Cerebellar cortex (tissue), 1 donor: ENCODE data around the gene RETREG2.
A peak's percentile ranks its signal among the peaks of the same experiment; 100 is the strongest.

Experiments used
- DNase-seq: peaks from one replicate; pipeline ENCODE4 v3.0.0-alpha.2; 2015; ENCODE audit warnings: low spot score

RETREG2 gene

DNA sequence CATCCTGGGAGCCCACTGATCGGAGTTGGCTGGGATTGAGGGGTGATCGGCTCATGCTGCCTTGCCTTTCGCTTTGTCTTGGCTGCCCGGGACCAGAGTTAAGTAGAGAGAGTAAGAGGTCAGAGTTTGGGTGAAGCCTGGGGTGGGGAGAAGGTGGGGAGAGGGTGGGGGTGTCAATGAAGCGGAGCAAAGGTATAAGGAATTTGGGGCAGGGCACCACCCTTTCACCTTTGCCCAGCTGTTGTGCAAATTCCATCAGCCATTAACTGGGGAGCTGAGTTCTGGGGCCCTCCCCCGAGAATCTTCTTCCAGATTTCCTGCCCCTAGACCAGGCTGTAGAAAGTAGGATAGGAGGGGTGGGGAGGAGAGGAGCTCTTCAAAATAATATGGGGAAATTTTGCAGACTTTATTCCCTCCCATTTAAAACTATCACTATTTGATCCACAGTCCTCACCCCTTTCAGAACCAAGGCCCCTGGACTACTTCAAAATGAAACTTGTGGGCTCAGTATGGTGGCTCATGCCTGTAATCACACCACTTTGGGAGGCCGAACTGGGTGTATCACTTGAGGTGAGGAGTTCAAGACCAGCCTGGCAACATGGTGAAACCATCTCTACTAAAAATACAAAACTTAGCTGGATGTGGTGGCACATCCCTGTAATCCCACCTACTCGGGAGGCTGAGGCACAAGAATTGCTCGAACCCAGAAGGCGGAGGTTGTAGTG lies 8.0 kb upstream of the RETREG2 start, which contains the start of gene SLC23A3:
Gene SLC23A3 (minus strand): TSS at position 100 of the 725 bp plus-strand sequence. CDS start 45 bp downstream, at position 55.
- DNase-seq, result no peak

DNA sequence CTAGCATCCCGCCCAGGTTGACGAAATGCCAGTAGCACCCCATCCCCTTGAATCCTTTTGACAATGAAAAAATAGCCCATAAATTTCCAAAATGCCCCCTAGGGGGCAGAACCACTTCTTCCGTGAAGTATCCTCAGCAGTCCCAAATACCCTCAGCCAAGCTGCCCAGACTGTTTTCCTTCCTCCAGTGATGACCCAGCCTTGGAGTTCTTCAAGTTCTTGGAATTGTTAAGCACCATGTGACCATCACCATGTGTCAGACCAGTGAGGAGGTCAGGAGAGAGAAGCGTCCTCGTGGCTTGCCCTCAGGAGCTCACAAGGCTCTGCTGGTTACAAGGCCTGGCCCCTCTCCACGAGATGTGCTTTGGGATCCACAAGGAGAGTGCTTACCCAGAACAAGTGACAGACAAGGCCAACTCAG lies 6.8 kb upstream of the RETREG2 start:
- peak; percentile 74 for DNase-seq

DNA sequence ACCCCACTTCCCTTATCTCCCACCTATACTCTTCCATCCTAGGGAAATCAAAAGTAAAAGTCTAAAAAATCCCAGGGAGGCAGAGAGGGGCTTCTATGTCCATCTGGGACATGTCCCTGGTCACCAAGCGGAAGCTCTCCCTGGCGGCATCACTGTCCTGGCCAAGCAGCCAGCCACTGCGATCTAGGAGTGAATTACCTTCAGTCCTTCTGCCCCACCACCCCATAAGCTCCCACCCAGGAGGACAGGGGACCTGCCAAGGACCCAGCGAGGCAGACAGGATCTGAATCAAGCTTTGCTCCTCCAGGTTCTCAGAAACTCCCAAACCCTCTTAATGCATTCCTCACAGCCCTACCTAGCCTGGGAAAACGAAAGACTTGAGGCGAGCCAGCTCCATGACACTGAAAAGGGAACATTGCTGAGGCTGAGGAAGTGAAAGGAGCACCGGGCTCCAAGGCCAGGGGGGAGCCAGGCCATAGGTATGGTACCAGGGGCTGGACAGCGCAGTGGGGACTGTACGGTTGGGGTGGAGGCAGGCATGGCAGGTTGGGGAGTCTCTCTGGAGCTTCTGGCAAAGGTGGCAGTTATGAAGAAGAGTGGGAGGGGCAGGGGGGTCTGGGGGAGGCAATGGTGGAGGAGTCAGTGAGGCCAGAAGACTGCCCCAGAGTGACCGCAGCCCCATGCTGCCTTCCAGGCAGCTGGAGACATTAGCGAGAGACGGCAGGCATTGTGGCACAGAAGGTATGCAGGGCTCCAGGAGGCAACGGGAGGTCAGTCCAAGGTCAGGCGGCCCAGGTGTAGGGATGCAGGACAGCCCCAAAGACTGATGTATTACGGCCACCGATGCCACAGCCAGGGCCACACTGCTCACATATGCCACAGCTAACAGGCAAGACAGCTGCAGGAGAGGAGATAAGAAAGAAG lies 5.6 kb upstream of the RETREG2 start:
- DNase-seq, result no peak

DNA sequence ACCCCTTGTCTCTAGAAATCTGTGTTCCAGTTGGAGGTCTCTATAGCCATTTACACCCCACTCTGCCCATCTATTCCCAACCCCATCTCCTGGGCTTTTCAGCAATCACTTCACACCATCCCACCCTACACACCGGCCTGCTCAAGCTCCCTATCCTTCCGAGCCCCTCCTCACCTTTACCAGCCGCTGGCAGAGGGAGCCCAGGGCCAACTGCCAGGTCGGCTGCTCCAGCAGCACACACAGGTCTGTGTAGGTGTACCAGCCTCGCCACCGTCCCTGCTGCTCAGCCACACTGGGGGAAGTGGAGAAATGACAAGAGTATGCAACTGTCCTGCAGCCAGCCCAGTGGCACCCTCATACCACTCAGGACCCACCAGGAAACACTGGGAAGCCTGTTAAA lies 4.9 kb upstream of the RETREG2 start:
- no peak for DNase-seq

GRCh38 chr2:219174146-219174545 lies 3.9 kb upstream of the RETREG2 start:
- no peak for DNase-seq

DNA sequence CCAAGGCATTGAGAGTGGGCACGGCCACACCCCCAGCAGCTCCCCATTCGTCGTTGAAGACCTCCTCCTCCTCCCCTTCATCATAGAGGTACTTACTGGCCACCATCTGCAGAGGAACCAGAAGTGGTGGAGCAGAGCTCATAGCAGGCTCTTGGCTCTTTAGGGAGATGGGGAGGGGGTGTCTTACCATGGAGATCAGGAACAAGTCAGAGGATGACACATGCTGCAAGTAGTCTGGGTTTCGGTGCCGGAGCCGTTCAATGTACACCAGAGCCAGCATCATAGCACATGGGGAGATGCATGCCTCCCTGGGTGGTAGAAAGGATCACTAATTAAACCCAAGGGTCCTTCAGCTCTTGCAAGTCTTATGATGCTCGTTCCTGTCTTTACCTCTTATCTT lies 3.3 kb upstream of the RETREG2 start:
- no peak for DNase-seq

DNA sequence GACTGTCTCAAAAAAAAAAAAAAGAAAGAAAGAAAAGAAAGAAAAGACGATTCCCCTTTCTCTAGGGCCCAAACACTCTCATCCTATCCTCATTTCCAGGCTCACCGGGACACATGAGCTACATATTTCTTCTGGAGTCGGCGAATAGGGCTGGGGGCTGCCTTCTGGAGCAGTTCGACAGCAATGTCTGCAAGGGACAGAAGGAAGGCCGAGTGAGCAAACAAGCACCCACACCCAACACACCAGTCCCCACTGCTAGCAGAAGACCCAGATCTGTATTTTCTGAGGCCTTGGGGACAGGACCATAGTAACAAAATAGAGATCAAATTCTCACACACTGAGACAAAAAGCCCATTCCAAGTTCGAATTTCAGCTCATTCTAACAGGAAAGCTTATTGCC lies 2.6 kb upstream of the RETREG2 start:
- no peak for DNase-seq

DNA sequence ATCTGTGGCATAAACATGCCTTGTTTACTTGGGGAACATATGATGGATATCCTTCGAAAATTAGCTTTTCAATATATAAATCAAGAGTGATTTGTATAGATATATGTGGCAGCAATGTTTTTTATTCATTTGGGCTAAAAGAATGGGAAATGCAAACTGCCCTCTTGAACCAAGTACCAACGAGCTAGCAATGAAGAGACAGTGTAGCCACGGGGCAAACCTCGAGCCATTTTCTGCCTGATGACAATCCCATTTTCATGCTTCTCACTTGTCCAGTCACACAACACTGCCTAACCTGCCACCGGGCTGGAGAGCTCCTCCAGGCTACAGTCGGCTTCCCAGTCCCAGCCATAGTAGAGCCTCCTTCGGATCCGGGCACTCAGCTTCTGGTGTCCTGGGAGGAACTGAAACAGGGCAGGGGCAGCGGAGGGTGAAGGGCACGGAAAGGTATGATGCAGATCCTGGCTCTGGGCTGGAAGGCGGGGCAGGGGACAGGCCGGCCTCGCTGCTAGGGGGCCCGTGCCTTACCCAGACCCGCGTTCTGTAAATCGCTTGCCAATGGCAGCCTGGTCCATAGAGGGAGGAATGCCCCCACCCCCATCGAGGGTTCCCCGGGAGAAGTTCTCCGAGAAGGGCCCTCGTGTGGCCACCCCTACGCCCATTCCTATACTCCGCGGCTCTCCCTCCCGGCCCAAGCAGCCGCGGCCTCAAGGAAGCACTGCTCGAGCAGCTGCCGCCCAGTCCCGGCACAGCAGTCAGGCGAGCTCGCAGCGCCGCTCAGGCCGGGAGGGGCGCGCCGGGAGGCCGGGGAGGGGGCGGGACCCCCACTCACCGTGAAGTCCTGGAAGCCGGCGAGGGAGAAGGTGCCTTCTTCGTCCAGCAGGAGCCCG lies 1.9 kb upstream of the RETREG2 start:
- DNase-seq, result peak; percentile 59

GRCh38 chr2:219176818-219177551 lies 1.1 kb upstream of the RETREG2 start, which contains the start of gene CNPPD1:
TSS of gene CNPPD1 (minus strand) at chr2:219176925. CDS start at chr2:219176828, 97 bp downstream.
- peak; percentile 82 for DNase-seq

- peak; percentile 20 for DNase-seq
Observed at GRCh38 chr2:219178377-219179175, 501 bp downstream of the RETREG2 start.

GRCh38 chr2:219179601-219180465 lies 1.8 kb downstream of the RETREG2 start:
- DNase-seq, result no peak

GRCh38 chr2:219180961-219181360 lies 2.9 kb downstream of the RETREG2 start:
- DNase-seq, result no peak

DNA sequence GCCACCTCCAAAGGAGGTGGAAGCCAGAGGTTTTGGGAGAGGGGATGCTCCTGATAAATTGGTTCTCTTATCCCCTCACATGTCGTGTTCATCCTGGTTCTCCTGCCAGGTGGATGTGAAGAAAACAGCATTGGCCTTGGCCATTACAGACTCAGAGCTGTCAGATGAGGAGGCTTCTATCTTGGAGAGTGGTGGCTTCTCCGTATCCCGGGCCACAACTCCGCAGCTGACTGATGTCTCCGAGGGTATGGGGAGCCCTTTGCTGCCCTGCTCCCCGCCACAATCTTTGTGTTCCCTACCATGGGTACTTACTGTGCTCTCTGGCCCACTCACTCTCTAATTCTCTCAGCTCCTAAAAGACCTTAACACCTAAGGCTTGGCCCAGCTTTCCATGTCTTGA lies 3.5 kb downstream of the RETREG2 start:
- no peak for DNase-seq

DNA sequence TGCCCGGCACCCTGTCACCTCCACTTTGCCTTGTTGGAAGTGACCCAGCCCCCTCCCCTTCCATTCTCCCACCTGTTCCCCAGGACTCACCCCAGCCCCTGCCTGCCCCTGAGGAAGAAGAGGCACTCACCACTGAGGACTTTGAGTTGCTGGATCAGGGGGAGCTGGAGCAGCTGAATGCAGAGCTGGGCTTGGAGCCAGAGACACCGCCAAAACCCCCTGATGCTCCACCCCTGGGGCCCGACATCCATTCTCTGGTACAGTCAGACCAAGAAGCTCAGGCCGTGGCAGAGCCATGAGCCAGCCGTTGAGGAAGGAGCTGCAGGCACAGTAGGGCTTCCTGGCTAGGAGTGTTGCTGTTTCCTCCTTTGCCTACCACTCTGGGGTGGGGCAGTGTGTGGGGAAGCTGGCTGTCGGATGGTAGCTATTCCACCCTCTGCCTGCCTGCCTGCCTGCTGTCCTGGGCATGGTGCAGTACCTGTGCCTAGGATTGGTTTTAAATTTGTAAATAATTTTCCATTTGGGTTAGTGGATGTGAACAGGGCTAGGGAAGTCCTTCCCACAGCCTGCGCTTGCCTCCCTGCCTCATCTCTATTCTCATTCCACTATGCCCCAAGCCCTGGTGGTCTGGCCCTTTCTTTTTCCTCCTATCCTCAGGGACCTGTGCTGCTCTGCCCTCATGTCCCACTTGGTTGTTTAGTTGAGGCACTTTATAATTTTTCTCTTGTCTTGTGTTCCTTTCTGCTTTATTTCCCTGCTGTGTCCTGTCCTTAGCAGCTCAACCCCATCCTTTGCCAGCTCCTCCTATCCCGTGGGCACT lies 4.5 kb downstream of the RETREG2 start:
- no peak for DNase-seq

GRCh38 chr2:219183151-219183772 lies 5.2 kb downstream of the RETREG2 start:
- no peak for DNase-seq

GRCh38 chr2:219184121-219184520 lies 6.0 kb downstream of the RETREG2 start:
- DNase-seq, result peak; percentile 96

DNA sequence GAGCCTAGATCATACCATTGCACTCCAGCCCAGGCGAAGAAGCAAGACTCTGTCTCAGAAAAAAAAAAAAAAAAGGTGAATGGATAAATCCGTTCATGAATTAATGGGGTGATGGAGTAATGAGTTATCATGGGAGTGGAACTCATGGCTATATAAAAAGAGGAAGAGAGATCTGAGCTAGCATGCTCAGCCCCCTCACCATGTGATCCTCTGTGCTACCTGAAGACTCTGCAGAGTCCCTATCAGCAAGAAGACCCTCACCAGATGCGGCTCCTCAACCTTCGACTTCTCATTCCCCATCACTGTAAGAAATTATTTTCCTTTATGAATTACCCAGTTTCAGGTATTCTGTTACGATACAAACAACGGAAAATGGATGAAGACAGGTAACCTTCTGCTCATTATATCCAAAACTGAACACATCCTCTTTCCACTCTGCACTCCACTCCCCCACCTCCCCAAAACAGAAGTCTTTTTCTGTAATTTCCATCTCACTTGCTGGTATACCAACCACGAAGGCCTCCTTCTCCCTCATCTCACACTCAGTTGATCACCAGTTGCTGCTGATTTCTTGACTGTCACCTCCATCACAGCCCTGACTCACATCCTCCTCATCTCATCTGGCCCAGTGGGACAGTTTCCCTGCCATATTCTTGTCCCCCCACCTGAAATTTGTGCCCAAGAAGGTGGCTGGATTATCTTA lies 8.8 kb downstream of the RETREG2 start:
- DNase-seq, result no peak
